Neuron (in vitro differentiated cells): ENCODE measurements around the gene HAUS8.

Source experiments
- H2AFZ ChIP-seq: one replicate; pipeline ENCODE4 v1.6.1; 2013; ENCODE audit warnings: low read depth, mild to moderate bottlenecking, inconsistent platforms, low read length, moderate library complexity
- H3K27me3 ChIP-seq: one replicate; pipeline ENCODE4 v1.6.1; 2013; ENCODE audit warnings: low read length; ENCODE audit not compliant: insufficient read depth
- H3K36me3 ChIP-seq: one replicate; pipeline ENCODE4 v1.6.1; 2013; ENCODE audit warnings: low read length; ENCODE audit not compliant: insufficient read depth
- H3K4me1 ChIP-seq: one replicate; pipeline ENCODE4 v1.6.1; 2013; ENCODE audit warnings: low read length; ENCODE audit not compliant: insufficient read depth
- H3K4me3 ChIP-seq: 2 replicates; pipeline ENCODE4 v1.5.1; 2013; ENCODE audit warnings: mild to moderate bottlenecking, low read length, moderate library complexity
- H3K9me3 ChIP-seq: one replicate; pipeline ENCODE4 v1.6.1; 2013; ENCODE audit warnings: low read length

The HAUS8 gene

GRCh38 chr19:17011485-17011884, 63.8 kb downstream of the HAUS8 start:
- Histone ChIP-seq H3K27me3 (no peaks in the 10 kb centered on the region), H3K36me3 (peaks cover 8% of the 10 kb centered on the region), H2AFZ (no peak overlapping the region), H3K9me3 (peaks cover 2% of the 10 kb centered on the region), H3K4me1 (no peaks in the 10 kb centered on the region), H3K4me3 (no peak overlapping the region)

- Histone ChIP-seq H3K36me3 (peaks cover 8% of the 10 kb centered on the region), H3K27me3 (no peaks in the 10 kb centered on the region), H3K4me3 (no peak overlapping the region), H3K9me3 (no peaks in the 10 kb centered on the region), H3K4me1 (no peaks in the 10 kb centered on the region), H2AFZ (no peak overlapping the region)
Measured at GRCh38 chr19:17006579-17006978, 68.7 kb downstream of the HAUS8 start.

GRCh38 chr19:17005000-17005399, 70.3 kb downstream of the HAUS8 start:
- H3K4me1 ChIP-seq = no peaks in the 10 kb centered on the region
- H3K36me3 ChIP-seq = peaks cover 11% of the 10 kb centered on the region
- H3K4me3 ChIP-seq = no peak overlapping the region
- H2AFZ ChIP-seq = no peak overlapping the region
- H3K9me3 ChIP-seq = no peaks in the 10 kb centered on the region
- H3K27me3 ChIP-seq = no peaks in the 10 kb centered on the region

GRCh38 chr19:17004386-17004785, 70.9 kb downstream of the HAUS8 start:
- Histone ChIP-seq H3K27me3 (no peaks in the 10 kb centered on the region), H2AFZ (no peak overlapping the region), H3K4me1 (no peaks in the 10 kb centered on the region), H3K36me3 (peaks cover 11% of the 10 kb centered on the region), H3K4me3 (no peak overlapping the region), H3K9me3 (no peaks in the 10 kb centered on the region)

GRCh38 chr19:17002455-17002854, 72.8 kb downstream of the HAUS8 start:
- H3K9me3 ChIP-seq = peaks cover 7% of the 10 kb centered on the region
- no peaks in the 10 kb centered on the region for H3K4me1 ChIP-seq
- H3K36me3 ChIP-seq = peaks cover 11% of the 10 kb centered on the region
- H2AFZ ChIP-seq = no peak overlapping the region
- no peak overlapping the region for H3K4me3 ChIP-seq
- H3K27me3 ChIP-seq = no peaks in the 10 kb centered on the region

- H3K36me3 ChIP-seq = peaks cover 13% of the 10 kb centered on the region
- H3K27me3 ChIP-seq = no peaks in the 10 kb centered on the region
- H2AFZ ChIP-seq = no peak overlapping the region
- no peaks in the 10 kb centered on the region for H3K4me1 ChIP-seq
- H3K4me3 ChIP-seq = no peak overlapping the region
- peaks cover 7% of the 10 kb centered on the region for H3K9me3 ChIP-seq
Measured at GRCh38 chr19:17001603-17002183, 73.6 kb downstream of the HAUS8 start.
